MCF 10A (cell line): Measurements from ENCODE around the gene ACOT7. TPM values are rescaled to one million over a fixed set of nuclear protein-coding genes. Genes with fewer than 3 reads are reported as not detected.

Experiments used
- BruUV-seq: library from RNA; stranded (reverse); fragments of 400-500 nt; replicated peaks from 2 replicates; lab custom pipeline; 2021; lab: Mats Ljungman, UMichigan
- CTCF ChIA-PET: fragments of 300-600 bp; sonication (Branson Sonifier 250); formaldehyde crosslinking; extraction: SDS; loops from one replicate; lab custom pipeline; 2021; ENCODE audit warnings: antibody characterized with exemption, inconsistent platforms; lab: Yijun Ruan, JAX
- POLR2A ChIA-PET: fragments of 300-600, 350-650 bp; sonication (Branson Sonifier 250); formaldehyde crosslinking; extraction: SDS; loops from one replicate; lab custom pipeline; 2020; ENCODE audit warnings: antibody characterized with exemption, inconsistent platforms; lab: Yijun Ruan, JAX
- DNase-seq: peaks from one replicate; pipeline ENCODE4 v3.0.0-alpha.2; 2018; ENCODE audit not compliant: unreplicated experiment
- H3K27ac Mint-ChIP-seq: one replicate; pipeline ENCODE4 v1.8.0; 2022; ENCODE audit warnings: mild to moderate bottlenecking, low read depth, mixed read lengths; ENCODE audit not compliant: unreplicated experiment
- H3K27me3 Mint-ChIP-seq: one replicate; pipeline ENCODE4 v1.8.0; 2022; ENCODE audit warnings: mixed read lengths; ENCODE audit not compliant: insufficient read depth, unreplicated experiment
- H3K36me3 Mint-ChIP-seq: one replicate; pipeline ENCODE4 v1.8.0; 2022; ENCODE audit warnings: mild to moderate bottlenecking, moderate library complexity, mixed read lengths; ENCODE audit not compliant: insufficient read depth, unreplicated experiment
- H3K4me1 Mint-ChIP-seq: one replicate; pipeline ENCODE4 v1.8.0; 2022; ENCODE audit warnings: mixed read lengths; ENCODE audit not compliant: insufficient read depth, unreplicated experiment
- H3K4me3 Mint-ChIP-seq: one replicate; pipeline ENCODE4 v1.8.0; 2022; ENCODE audit warnings: mild to moderate bottlenecking, moderate library complexity, mixed read lengths; ENCODE audit not compliant: unreplicated experiment
- H3K9me3 Mint-ChIP-seq: one replicate; pipeline ENCODE4 v1.8.0; 2022; ENCODE audit warnings: mixed read lengths; ENCODE audit not compliant: unreplicated experiment
- CTCF ChIP-seq: fragments of 200-600 bp; IDR thresholded peaks from one replicate; pipeline ENCODE4 v1.8.0; 2022; ENCODE audit warnings: antibody characterized with exemption, mild to moderate bottlenecking; ENCODE audit not compliant: unreplicated experiment
- intact Hi-C: fragments of 100-400 bp; cut with micrococcal nuclease; formaldehyde crosslinking; loops from 2 replicates; pipeline ENCODE4 v1.14.1; 2022
- total RNA-seq: library from RNA; stranded (reverse); gene quantifications from 2 replicates; pipeline ENCODE4 v1.2.3, GENCODE V29; 2022

Gene ACOT7
- total RNA-seq, 1 experiment from 2014 or later: 117 TPM

GRCh38 chr1:6307099-6307498, 86.5 kb downstream of the ACOT7 start:
- no TSS peak for BruUV-seq
- H3K9me3 Mint-ChIP-seq: peaks cover 6% of the 10 kb centered on the region
- no peak for TF ChIP-seq CTCF
- POLR2A ChIA-PET: interaction anchor here (0.5 kb wide), 1 partner anchor 282 kb away, joined by 3 read pairs; no protein-coding TSS in a partner anchor
- H3K27me3 Mint-ChIP-seq: no peaks in the 10 kb centered on the region
- DNase-seq: no peak
- no peak overlapping the region for H3K27ac Mint-ChIP-seq
- CTCF ChIA-PET: interaction anchor here (1.0 kb wide), 1 partner anchor 49 kb away, joined by 3 read pairs; no protein-coding TSS in a partner anchor
- H3K4me3 Mint-ChIP-seq: no peak overlapping the region
- intact Hi-C loops: no loop called here
- peaks cover 37% of the 10 kb centered on the region for H3K36me3 Mint-ChIP-seq
- H3K4me1 Mint-ChIP-seq: peaks cover 15% of the 10 kb centered on the region

- H3K27ac Mint-ChIP-seq: peak overlapping the region; percentile 25
- no peak for TF ChIP-seq CTCF
- ChIA-PET POLR2A (interaction anchor here (0.8 kb wide), 1 partner anchor 17 kb away, joined by 3 read pairs; no protein-coding TSS in a partner anchor), CTCF (no interaction called here)
- peaks cover 22% of the 10 kb centered on the region for H3K36me3 Mint-ChIP-seq
- peaks cover 47% of the 10 kb centered on the region for H3K4me1 Mint-ChIP-seq
- BruUV-seq: no TSS peak
- H3K27me3 Mint-ChIP-seq: no peaks in the 10 kb centered on the region
- peaks cover 6% of the 10 kb centered on the region for H3K9me3 Mint-ChIP-seq
- DNase-seq: no peak
- intact Hi-C loops: no loop called here
- no peak overlapping the region for H3K4me3 Mint-ChIP-seq
These were observed 90.1 kb downstream of the ACOT7 start for GRCh38 chr1:6303397-6304012.

- peak; percentile 50 for DNase-seq
- TF ChIP-seq CTCF: no peak
- H3K36me3 Mint-ChIP-seq: peaks cover 25% of the 10 kb centered on the region
- intact Hi-C loops: no loop called here
- no peaks in the 10 kb centered on the region for H3K9me3 Mint-ChIP-seq
- H3K27ac Mint-ChIP-seq: no peak overlapping the region
- CTCF ChIA-PET: interaction anchor here (0.6 kb wide), 1 partner anchor 56 kb away, joined by 3 read pairs; no protein-coding TSS in a partner anchor
- H3K4me1 Mint-ChIP-seq: peaks cover 47% of the 10 kb centered on the region
- POLR2A ChIA-PET: no interaction called here
- BruUV-seq: no TSS peak
- no peaks in the 10 kb centered on the region for H3K27me3 Mint-ChIP-seq
- no peak overlapping the region for H3K4me3 Mint-ChIP-seq
These were observed 91.0 kb downstream of the ACOT7 start for GRCh38 chr1:6302568-6302967.

- peak; percentile 89 for DNase-seq
- ChIA-PET CTCF (interaction anchor here (0.7 to 1.2 kb wide), 4 partner anchors 15 to 1619 kb away, joined by 3 to 4 read pairs (median 3); no protein-coding TSS in a partner anchor), POLR2A (interaction anchor here (1.0 to 1.1 kb wide), 2 partner anchors 9 to 114 kb away, joined by 3 to 5 read pairs; no protein-coding TSS in a partner anchor)
- BruUV-seq: no TSS peak
- H3K27ac Mint-ChIP-seq: peak overlapping the region; percentile 87
- intact Hi-C loops: no loop called here
- H3K4me3 Mint-ChIP-seq: peak overlapping the region; percentile 33
- no peak for TF ChIP-seq CTCF
- peaks cover 20% of the 10 kb centered on the region for H3K36me3 Mint-ChIP-seq
- no peaks in the 10 kb centered on the region for H3K9me3 Mint-ChIP-seq
- no peaks in the 10 kb centered on the region for H3K27me3 Mint-ChIP-seq
- peaks cover 47% of the 10 kb centered on the region for H3K4me1 Mint-ChIP-seq
These were observed 92.0 kb downstream of the ACOT7 start for GRCh38 chr1:6301526-6301925.
